DND-41 (cell line): ENCODE measurements around the gene RANBP9.

ENCODE experiments used
- EZH2 ChIP-seq: IDR thresholded peaks from 3 replicates; pipeline ENCODE4 v1.6.1; 2012; ENCODE audit warnings: borderline replicate concordance, low read depth, mild to moderate bottlenecking, moderate library complexity, low read length, inconsistent platforms; ENCODE audit not compliant: severe bottlenecking
- TF ChIP-seq, protein P1 (sequence below): IDR thresholded peaks from 2 replicates; pipeline ENCODE4 v1.5.1; 2012; ENCODE audit warnings: borderline replicate concordance, low read length, moderate library complexity, mild to moderate bottlenecking; ENCODE audit not compliant: poor library complexity, severe bottlenecking; ENCODE audit errors: extremely low read depth

DNA sequence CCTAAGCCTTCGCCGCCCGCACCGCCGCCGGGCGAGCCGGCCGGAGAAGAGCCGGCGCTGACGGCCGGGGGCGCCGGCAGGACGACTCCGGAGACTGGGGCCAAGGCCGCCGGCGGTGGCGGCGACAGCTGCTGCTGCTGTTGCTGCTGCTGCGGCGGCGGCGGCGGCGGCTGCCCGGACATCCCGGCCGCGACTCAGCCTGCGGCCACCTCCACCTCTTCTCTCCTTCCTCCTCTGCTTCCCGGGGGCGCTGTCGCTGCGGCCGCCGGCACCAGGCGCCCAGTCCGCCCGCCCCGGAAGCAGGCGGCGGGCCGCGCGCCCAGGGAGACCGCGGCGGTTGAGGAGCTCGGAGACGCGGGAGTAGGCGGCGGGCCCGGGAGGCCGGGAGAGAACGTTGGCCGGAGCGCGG is 307 bp downstream of the RANBP9 start:
- TF ChIP-seq, protein P1, sequence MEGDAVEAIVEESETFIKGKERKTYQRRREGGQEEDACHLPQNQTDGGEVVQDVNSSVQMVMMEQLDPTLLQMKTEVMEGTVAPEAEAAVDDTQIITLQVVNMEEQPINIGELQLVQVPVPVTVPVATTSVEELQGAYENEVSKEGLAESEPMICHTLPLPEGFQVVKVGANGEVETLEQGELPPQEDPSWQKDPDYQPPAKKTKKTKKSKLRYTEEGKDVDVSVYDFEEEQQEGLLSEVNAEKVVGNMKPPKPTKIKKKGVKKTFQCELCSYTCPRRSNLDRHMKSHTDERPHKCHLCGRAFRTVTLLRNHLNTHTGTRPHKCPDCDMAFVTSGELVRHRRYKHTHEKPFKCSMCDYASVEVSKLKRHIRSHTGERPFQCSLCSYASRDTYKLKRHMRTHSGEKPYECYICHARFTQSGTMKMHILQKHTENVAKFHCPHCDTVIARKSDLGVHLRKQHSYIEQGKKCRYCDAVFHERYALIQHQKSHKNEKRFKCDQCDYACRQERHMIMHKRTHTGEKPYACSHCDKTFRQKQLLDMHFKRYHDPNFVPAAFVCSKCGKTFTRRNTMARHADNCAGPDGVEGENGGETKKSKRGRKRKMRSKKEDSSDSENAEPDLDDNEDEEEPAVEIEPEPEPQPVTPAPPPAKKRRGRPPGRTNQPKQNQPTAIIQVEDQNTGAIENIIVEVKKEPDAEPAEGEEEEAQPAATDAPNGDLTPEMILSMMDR: peak; percentile 46
- no peak for TF ChIP-seq EZH2
